GM15510 (cell line): ENCODE data around the gene ERP27.

Source experiments
- POLR2A ChIP-seq: IDR thresholded peaks from 3 replicates; pipeline ENCODE4 v1.6.1; 2011; ENCODE audit warnings: borderline replicate concordance; ENCODE audit not compliant: insufficient read length; ENCODE audit errors: extremely low read depth

Gene ERP27

GRCh38 chr12:14883686-14884085, 54.7 kb downstream of the ERP27 start:
- TF ChIP-seq POLR2A = no peak

GRCh38 chr12:14880890-14881453, 57.4 kb downstream of the ERP27 start:
- TF ChIP-seq POLR2A = no peak

- no peak for TF ChIP-seq POLR2A
Measured at GRCh38 chr12:14879222-14879933, 59.0 kb downstream of the ERP27 start.

GRCh38 chr12:14878488-14878887, 59.8 kb downstream of the ERP27 start:
- no peak for TF ChIP-seq POLR2A

- TF ChIP-seq POLR2A = no peak
Measured at GRCh38 chr12:14876833-14877232, 61.5 kb downstream of the ERP27 start.

- TF ChIP-seq POLR2A = no peak
Measured at GRCh38 chr12:14874882-14875281, 63.5 kb downstream of the ERP27 start.

- no peak for TF ChIP-seq POLR2A
Measured at GRCh38 chr12:14873440-14874185, 64.7 kb downstream of the ERP27 start.

GRCh38 chr12:14871886-14872285, 66.5 kb downstream of the ERP27 start:
- TF ChIP-seq POLR2A = no peak

- TF ChIP-seq POLR2A = no peak
Measured at GRCh38 chr12:14871247-14871646, 67.1 kb downstream of the ERP27 start.

GRCh38 chr12:14868916-14869506, 69.3 kb downstream of the ERP27 start:
- TF ChIP-seq POLR2A = no peak
